ENCODE data around the gene NT5DC3. TPM values are rescaled to one million over a fixed set of nuclear protein-coding genes. Genes with fewer than 3 reads are reported as not detected.

NT5DC3 gene
- total and polyA plus RNA-seq, 9 of the 15 experiments (the other 6 are each of a cell fraction or from before 2014, with no cell fraction given), result 6.3 to 33.5 (median 24.5) TPM

DNA sequence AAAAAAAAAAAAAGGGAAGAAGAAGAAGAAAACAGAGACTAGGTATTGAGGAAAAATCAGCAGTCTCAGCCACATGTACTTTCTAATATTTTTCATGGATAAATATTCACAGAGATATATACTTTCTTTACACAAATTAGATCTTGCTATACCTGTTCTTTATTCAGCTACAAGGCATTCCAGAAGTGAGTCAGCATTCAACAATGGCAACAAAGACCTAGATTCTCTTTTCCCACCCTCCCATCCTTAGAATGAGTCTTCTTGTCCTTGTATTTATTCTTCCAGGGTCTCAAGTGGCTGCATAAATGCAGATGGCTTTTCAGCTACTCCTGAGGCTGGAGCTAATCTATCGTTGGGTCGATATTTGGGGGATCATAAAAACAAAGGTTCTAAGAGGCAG lies 93.0 kb downstream of the NT5DC3 start:
- POLR2A ChIA-PET, result interaction anchor here (0.7 kb wide), 1 partner anchor 8 kb away, joined by 3 read pairs; no protein-coding TSS in a partner anchor
- Histone ChIP-seq H3K4me2 (ENCODE audit: insufficient read depth, low read length) (no peak overlapping the region), H2AFZ (ENCODE audit: low read depth, low read length) (no peak overlapping the region), H3K27me3 (ENCODE audit: control insufficient read depth in 2 of 2, insufficient read depth in 2 of 2, low read length in 2 of 2) (peaks cover 20 to 29% of the 10 kb centered on the region in 2 experiments), H4K20me1 (replicated peaks; ENCODE audit: control insufficient read depth, insufficient read depth, low read length) (no peaks in the 10 kb centered on the region; the same call in 1 of the 2 replicates), H3K4me3 (no peak overlapping the region), H3K36me3 (ENCODE audit: control insufficient read depth, insufficient read depth, low read length) (no peaks in the 10 kb centered on the region), H3K9me3 (replicated peaks; ENCODE audit: control insufficient read depth, insufficient read depth, low read depth, low read length) (no peaks in the 10 kb centered on the region), H3K27ac (ENCODE audit: extremely low read depth, low read depth, low read length) (no peak overlapping the region), H3K4me1 (replicated peaks in 1 of 2; ENCODE audit: control insufficient read depth in 2 of 2, insufficient read depth in 2 of 2, low read length in 2 of 2) (peaks cover 0 to 2% of the 10 kb centered on the region in 2 experiments; a peak in 1 of 5 replicates), H3K79me2 (ENCODE audit: control insufficient read depth, insufficient read depth, low read length) (no peaks in the 10 kb centered on the region), H3K9ac (ENCODE audit: insufficient read depth in 1 of 2, low read depth in 2 of 2, low read length in 2 of 2) (no peak overlapping the region), H3K9me1 (ENCODE audit: control insufficient read depth, insufficient read depth, low read length) (no peaks in the 10 kb centered on the region)
- BruUV-seq (replicated peaks), result no TSS peak
- ATAC-seq (no peak), DNase-seq (ENCODE audit: extremely low read depth in 1 of 4, low spot score in 3 of 4) (no peak), FAIRE-seq (no peak)
- 14% methylated on average over 2 of the region's 2 CpGs for WGBS (ENCODE audit: insufficient coverage, low coverage, missing lambda C conversion rate)
- TF ChIP-seq RUNX1 (IDR thresholded peaks at IDR 0.05; ENCODE audit: low read depth) (no peak), FUS (optimal IDR thresholded peaks at IDR 0.05; ENCODE audit: low read depth, low read length) (no peak), ZKSCAN1 (IDR thresholded peaks at IDR 0.05; ENCODE audit: low read depth, low read length) (no peak), ZBTB17 (CRISPR knock-in tag; IDR thresholded peaks at IDR 0.05) (no peak), CC2D1A (IDR thresholded peaks at IDR 0.05) (no peak)
- TF ChIP-seq, protein P1, sequence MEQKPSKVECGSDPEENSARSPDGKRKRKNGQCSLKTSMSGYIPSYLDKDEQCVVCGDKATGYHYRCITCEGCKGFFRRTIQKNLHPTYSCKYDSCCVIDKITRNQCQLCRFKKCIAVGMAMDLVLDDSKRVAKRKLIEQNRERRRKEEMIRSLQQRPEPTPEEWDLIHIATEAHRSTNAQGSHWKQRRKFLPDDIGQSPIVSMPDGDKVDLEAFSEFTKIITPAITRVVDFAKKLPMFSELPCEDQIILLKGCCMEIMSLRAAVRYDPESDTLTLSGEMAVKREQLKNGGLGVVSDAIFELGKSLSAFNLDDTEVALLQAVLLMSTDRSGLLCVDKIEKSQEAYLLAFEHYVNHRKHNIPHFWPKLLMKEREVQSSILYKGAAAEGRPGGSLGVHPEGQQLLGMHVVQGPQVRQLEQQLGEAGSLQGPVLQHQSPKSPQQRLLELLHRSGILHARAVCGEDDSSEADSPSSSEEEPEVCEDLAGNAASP (IDR thresholded peaks at IDR 0.05), result no peak
- TF ChIP-seq, protein P2, sequence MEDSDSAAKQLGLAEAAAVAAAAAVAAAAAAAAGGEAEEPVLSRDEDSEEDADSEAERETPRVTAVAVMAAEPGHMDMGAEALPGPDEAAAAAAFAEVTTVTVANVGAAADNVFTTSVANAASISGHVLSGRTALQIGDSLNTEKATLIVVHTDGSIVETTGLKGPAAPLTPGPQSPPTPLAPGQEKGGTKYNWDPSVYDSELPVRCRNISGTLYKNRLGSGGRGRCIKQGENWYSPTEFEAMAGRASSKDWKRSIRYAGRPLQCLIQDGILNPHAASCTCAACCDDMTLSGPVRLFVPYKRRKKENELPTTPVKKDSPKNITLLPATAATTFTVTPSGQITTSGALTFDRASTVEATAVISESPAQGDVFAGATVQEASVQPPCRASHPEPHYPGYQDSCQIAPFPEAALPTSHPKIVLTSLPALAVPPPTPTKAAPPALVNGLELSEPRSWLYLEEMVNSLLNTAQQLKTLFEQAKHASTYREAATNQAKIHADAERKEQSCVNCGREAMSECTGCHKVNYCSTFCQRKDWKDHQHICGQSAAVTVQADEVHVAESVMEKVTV (CRISPR knock-in tag; IDR thresholded peaks at IDR 0.05), result no peak
- in situ Hi-C loops (cut with MboI), result no loop called here
- CTCF ChIA-PET (ENCODE audit: low intra/inter-chr PET ratio), result no interaction called here
- intact Hi-C loops (cut with micrococcal nuclease), result no loop called here
